ENCODE measurements around the gene TBX18.

DNA sequence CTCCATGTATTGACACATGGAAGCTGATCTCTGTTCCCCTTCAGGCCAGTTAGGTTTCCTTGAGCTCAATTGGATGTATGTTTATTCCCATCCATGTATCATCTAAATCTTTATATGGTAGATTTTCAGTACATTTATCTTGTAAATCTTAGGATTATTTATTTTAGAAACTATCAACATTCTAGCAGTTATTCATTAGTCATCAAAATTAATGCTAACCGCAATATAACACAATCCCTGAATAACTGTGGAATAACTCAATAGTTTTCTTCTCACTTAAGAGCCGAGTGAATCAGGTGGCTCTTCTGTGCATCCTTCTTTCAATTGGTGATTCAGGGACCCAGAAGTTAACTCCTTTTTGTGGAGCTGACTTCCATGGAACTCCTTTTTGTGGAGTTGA, 15.5 kb upstream of the TBX18 start:
- TF ChIP-seq, protein P1, sequence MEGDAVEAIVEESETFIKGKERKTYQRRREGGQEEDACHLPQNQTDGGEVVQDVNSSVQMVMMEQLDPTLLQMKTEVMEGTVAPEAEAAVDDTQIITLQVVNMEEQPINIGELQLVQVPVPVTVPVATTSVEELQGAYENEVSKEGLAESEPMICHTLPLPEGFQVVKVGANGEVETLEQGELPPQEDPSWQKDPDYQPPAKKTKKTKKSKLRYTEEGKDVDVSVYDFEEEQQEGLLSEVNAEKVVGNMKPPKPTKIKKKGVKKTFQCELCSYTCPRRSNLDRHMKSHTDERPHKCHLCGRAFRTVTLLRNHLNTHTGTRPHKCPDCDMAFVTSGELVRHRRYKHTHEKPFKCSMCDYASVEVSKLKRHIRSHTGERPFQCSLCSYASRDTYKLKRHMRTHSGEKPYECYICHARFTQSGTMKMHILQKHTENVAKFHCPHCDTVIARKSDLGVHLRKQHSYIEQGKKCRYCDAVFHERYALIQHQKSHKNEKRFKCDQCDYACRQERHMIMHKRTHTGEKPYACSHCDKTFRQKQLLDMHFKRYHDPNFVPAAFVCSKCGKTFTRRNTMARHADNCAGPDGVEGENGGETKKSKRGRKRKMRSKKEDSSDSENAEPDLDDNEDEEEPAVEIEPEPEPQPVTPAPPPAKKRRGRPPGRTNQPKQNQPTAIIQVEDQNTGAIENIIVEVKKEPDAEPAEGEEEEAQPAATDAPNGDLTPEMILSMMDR (IDR thresholded peaks at IDR 0.05; ENCODE audit: low read depth, low read length, poor library complexity, severe bottlenecking) = no peak
- TF ChIP-seq EZH2phosphoT487 (IDR thresholded peaks at IDR 0.05; ENCODE audit: borderline replicate concordance, low read length) = no peak
